ENCODE results near the gene KRTAP12-1. TPM values are rescaled to one million over a fixed set of nuclear protein-coding genes. Genes with fewer than 3 reads are reported as not detected.
A peak's percentile ranks its signal among the peaks of the same experiment; 100 is the strongest.

Gene KRTAP12-1, protein sequence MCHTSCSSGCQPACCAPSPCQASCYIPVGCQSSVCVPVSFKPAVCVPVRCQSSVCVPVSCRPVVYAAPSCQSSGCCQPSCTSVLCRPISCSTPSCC
- not detected in 2 replicates for total RNA-seq
- long read RNA-seq: 0 reads

DNA sequence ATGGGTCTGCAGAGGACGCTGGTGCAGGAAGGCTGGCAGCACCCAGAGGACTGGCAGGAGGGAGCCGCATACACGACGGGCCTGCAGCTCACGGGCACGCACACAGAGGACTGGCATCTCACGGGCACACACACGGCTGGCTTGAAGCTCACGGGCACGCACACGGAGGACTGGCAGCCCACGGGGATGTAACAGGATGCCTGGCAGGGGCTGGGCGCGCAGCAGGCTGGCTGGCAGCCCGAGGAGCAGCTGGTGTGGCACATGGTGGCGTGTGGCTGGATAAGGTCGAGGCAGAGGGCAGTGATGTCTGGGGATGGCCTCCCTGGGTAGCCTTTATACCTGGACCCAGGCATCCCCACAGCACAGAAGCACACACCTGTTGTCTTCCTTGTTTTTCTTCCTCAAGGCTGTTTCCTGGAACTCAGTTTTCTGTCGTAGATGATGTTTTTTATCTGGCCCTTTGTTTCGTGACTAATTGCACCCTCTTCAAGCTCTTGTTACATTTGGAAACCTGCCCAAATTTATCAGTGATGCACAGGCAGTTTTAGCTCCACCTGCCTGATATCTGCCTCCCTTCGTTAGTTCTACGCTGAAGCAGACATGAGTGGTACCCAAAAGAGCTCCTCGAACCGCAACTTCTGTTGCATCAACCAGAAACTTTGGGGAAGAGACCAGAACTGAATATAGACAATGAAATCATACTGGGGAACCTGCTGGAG lies at the start of gene KRTAP12-1:
Gene KRTAP12-1, minus strand, starts transcription at position 303 of the 719 bp plus-strand sequence. Its CDS starts 40 bp downstream, at position 263.
- H3K4me1 Mint-ChIP-seq (ENCODE audit: unreplicated experiment): peaks cover 6% of the 10 kb centered on the region
- DNase-seq (ENCODE audit: extremely low spot score, unreplicated experiment): peak; percentile 75
- H3K27me3 Mint-ChIP-seq (ENCODE audit: unreplicated experiment): peaks cover 66% of the 10 kb centered on the region
- H3K9me3 Mint-ChIP-seq (ENCODE audit: unreplicated experiment): no peaks in the 10 kb centered on the region
- no peak within 1 kb of the TSS for H3K4me3 Mint-ChIP-seq (ENCODE audit: unreplicated experiment)
- H3K36me3 Mint-ChIP-seq (ENCODE audit: unreplicated experiment): no peaks in the 10 kb centered on the region
- TF ChIP-seq, protein P1, sequence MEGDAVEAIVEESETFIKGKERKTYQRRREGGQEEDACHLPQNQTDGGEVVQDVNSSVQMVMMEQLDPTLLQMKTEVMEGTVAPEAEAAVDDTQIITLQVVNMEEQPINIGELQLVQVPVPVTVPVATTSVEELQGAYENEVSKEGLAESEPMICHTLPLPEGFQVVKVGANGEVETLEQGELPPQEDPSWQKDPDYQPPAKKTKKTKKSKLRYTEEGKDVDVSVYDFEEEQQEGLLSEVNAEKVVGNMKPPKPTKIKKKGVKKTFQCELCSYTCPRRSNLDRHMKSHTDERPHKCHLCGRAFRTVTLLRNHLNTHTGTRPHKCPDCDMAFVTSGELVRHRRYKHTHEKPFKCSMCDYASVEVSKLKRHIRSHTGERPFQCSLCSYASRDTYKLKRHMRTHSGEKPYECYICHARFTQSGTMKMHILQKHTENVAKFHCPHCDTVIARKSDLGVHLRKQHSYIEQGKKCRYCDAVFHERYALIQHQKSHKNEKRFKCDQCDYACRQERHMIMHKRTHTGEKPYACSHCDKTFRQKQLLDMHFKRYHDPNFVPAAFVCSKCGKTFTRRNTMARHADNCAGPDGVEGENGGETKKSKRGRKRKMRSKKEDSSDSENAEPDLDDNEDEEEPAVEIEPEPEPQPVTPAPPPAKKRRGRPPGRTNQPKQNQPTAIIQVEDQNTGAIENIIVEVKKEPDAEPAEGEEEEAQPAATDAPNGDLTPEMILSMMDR (IDR thresholded peaks at IDR 0.05): no peak
- no peak within 1 kb of the TSS for H3K27ac Mint-ChIP-seq (ENCODE audit: unreplicated experiment)

DNA sequence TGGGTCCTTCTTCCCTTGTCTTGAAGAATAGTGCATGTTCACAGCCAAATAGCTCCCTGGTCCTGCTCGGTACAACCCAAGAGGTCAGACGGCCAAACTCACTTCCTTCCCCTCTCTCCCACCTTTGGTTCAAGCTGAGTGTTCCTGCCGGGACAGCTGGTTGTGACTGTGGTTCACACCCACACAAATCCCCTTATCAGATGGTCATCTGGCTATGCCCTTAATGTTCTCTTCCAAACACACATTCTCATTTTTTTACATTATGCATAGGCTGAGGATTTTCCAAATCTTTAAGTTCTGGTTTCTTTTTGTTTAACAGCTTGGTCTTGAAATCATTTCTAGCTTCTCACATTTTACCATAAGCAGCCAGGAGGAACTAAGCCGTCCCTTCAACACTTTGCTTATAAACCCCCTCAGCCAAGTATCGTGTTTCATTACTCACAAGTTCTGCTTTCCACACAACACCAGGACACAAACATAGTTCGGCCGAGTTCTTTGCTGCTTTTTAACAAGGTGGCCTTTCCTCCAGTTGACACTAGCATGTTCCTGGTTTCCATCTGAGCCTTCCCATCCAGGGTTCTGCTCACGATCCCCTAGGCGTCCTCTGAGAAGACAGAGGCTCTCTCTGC lies 49.1 kb upstream of the KRTAP12-1 start:
- Mint-ChIP-seq H3K27ac (ENCODE audit: unreplicated experiment) (no peak overlapping the region), H3K4me1 (ENCODE audit: unreplicated experiment) (peaks cover 20% of the 10 kb centered on the region), H3K9me3 (ENCODE audit: unreplicated experiment) (no peaks in the 10 kb centered on the region), H3K27me3 (ENCODE audit: unreplicated experiment) (peaks cover 40% of the 10 kb centered on the region), H3K36me3 (ENCODE audit: unreplicated experiment) (no peaks in the 10 kb centered on the region), H3K4me3 (ENCODE audit: unreplicated experiment) (no peak overlapping the region)
- TF ChIP-seq, protein P1 (IDR thresholded peaks at IDR 0.05): no peak
- no peak for DNase-seq (ENCODE audit: extremely low spot score, unreplicated experiment)

DNA sequence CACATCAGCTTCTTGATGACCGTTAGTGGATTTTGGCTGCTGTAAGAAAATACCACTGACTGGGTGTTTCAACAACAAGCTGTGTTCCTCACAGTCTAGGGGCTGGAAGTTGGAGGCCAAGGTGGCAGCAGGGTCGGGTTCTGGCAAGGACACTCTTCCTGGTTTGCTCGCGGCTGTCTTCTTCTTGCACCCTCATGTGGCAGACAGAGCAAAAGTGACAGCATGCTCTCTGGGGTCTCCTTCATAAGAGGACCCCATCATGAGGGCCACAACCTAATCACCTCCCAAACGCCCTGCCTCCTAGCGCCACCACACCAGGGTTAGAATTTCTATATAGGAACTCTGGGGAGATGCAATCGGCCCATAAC lies 48.0 kb upstream of the KRTAP12-1 start:
- no peak overlapping the region for H3K4me3 Mint-ChIP-seq (ENCODE audit: unreplicated experiment)
- no peaks in the 10 kb centered on the region for H3K36me3 Mint-ChIP-seq (ENCODE audit: unreplicated experiment)
- H3K4me1 Mint-ChIP-seq (ENCODE audit: unreplicated experiment): peaks cover 11% of the 10 kb centered on the region
- TF ChIP-seq, protein P1 (IDR thresholded peaks at IDR 0.05): no peak
- H3K27ac Mint-ChIP-seq (ENCODE audit: unreplicated experiment): no peak overlapping the region
- DNase-seq (ENCODE audit: extremely low spot score, unreplicated experiment): peak; percentile 57
- peaks cover 48% of the 10 kb centered on the region for H3K27me3 Mint-ChIP-seq (ENCODE audit: unreplicated experiment)
- H3K9me3 Mint-ChIP-seq (ENCODE audit: unreplicated experiment): no peaks in the 10 kb centered on the region

DNA sequence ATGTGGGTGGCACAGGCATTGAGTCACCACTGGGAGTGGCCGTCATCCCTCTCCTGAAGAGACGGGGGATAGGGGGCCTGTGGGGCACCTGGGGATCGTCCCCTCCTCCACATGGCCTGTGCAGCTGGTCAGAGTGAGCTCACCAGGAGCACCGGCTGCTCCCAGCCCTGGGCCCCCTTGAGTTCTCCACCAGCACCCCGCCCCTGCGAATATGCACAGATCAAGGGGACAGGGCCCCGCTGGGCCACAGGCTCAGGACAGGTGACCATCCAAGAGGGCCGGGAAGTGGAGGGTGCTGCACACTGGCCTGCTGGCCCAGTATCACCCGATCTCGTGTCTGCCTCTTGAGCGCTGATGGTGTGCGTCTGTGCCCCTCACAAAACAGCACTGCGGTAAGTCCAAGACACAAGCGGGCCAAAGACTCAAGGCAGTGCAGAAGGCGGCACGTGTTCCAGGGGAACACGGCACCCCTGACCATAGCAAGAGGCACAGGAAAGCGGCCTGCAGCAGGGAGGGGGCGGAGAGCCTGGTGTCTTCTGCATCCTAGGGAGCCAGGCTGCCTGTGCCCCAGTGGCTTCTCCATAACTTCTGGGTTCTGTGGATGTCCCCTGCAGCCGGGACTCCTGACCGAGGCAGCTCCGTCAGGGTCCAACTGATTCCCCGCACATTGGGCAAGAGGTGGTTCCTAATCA lies 47.5 kb upstream of the KRTAP12-1 start:
- Mint-ChIP-seq H3K27me3 (ENCODE audit: unreplicated experiment) (peaks cover 52% of the 10 kb centered on the region), H3K4me3 (ENCODE audit: unreplicated experiment) (no peak overlapping the region), H3K36me3 (ENCODE audit: unreplicated experiment) (no peaks in the 10 kb centered on the region), H3K4me1 (ENCODE audit: unreplicated experiment) (peaks cover 9% of the 10 kb centered on the region), H3K27ac (ENCODE audit: unreplicated experiment) (no peak overlapping the region), H3K9me3 (ENCODE audit: unreplicated experiment) (no peaks in the 10 kb centered on the region)
- TF ChIP-seq, protein P1 (IDR thresholded peaks at IDR 0.05): no peak
- peak; percentile 80 for DNase-seq (ENCODE audit: extremely low spot score, unreplicated experiment)

DNA sequence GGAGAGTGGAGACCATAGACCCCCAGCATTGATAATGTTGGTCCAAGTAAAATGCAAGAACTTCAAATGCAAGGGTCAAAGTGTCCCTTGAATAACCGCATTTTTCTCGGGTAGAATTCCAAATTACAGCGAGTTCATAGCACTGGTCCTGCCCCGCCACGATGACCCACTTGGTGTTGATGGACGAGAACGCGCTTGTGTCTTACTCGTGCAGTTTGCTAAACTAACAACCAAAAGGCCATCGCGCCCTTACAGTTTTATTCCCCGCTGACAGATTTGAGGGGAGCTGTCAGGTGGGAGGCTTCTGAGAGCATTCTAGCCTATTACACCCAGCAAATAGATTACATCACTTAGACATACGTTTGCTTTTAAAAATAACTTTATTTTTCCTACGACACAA lies 46.8 kb upstream of the KRTAP12-1 start:
- Mint-ChIP-seq H3K27me3 (ENCODE audit: unreplicated experiment) (peaks cover 57% of the 10 kb centered on the region), H3K4me3 (ENCODE audit: unreplicated experiment) (no peak overlapping the region)

More for the DNA sequence above, 46.8 kb upstream of the KRTAP12-1 start:
- H3K9me3 Mint-ChIP-seq (ENCODE audit: unreplicated experiment): no peaks in the 10 kb centered on the region
- TF ChIP-seq, protein P1 (IDR thresholded peaks at IDR 0.05): no peak
- peak; percentile 23 for DNase-seq (ENCODE audit: extremely low spot score, unreplicated experiment)
- no peaks in the 10 kb centered on the region for H3K36me3 Mint-ChIP-seq (ENCODE audit: unreplicated experiment)
- H3K27ac Mint-ChIP-seq (ENCODE audit: unreplicated experiment): no peak overlapping the region
- H3K4me1 Mint-ChIP-seq (ENCODE audit: unreplicated experiment): peaks cover 4% of the 10 kb centered on the region

All from osteocyte (in vitro differentiated cells).